SK-N-SH treated with all-trans-retinoic acid at 6 μM for 48 hours (cell line): ENCODE measurements around the gene PDSS2.

Source experiments
- ATAC-seq: fragments of 200-7000 bp; cut with Tn5 transposase; 3 replicates; pipeline ENCODE4 v1.9.1; 2020; ENCODE audit warnings: mild to moderate bottlenecking, moderate library complexity
- BACH2 ChIP-seq: fragments of 250-450 bp; sonication (Bioruptor Pico); IDR thresholded peaks from 2 replicates; pipeline ENCODE4 v1.9.0; 2021; ENCODE audit warnings: mild to moderate bottlenecking, borderline replicate concordance
- CREB5 ChIP-seq: fragments of 250-450 bp; sonication (Bioruptor Pico); IDR thresholded peaks from 2 replicates; pipeline ENCODE4 v1.5.1; 2020; ENCODE audit warnings: low read depth, mild to moderate bottlenecking, moderate library complexity
- CSDC2 ChIP-seq: fragments of 250-450 bp; sonication (Bioruptor Pico); IDR thresholded peaks from 2 replicates; pipeline ENCODE4 v1.5.0; 2020; ENCODE audit warnings: mild to moderate bottlenecking, moderate library complexity
- CSRNP3 ChIP-seq: fragments of 250-450 bp; sonication (Bioruptor Pico); IDR thresholded peaks from 2 replicates; pipeline ENCODE4 v1.5.1; 2021; ENCODE audit warnings: mild to moderate bottlenecking, moderate library complexity
- ESRRG ChIP-seq: fragments of 250-450 bp; sonication (Bioruptor Pico); IDR thresholded peaks from 2 replicates; pipeline ENCODE4 v1.6.1; 2021; ENCODE audit warnings: mild to moderate bottlenecking
- OSR1 ChIP-seq: fragments of 250-450 bp; sonication (Bioruptor Pico); IDR thresholded peaks from 2 replicates; pipeline ENCODE4 v1.8.0; 2022; ENCODE audit warnings: moderate library complexity, mild to moderate bottlenecking, inconsistent platforms
- PPARA ChIP-seq: fragments of 250-450 bp; sonication (Bioruptor Pico); IDR thresholded peaks from 2 replicates; pipeline ENCODE4 v1.5.0; 2020; ENCODE audit warnings: mild to moderate bottlenecking, borderline replicate concordance
- RARB ChIP-seq: fragments of 250-450 bp; sonication (Bioruptor Pico); IDR thresholded peaks from 2 replicates; pipeline ENCODE4 v1.8.0; 2021; ENCODE audit warnings: mild to moderate bottlenecking, moderate library complexity
- SNAI2 ChIP-seq: fragments of 250-450 bp; sonication (Bioruptor Pico); IDR thresholded peaks from 2 replicates; pipeline ENCODE4 v1.5.0; 2020; ENCODE audit warnings: mild to moderate bottlenecking, moderate library complexity
- TCF4 ChIP-seq: fragments of 250-450 bp; sonication (Bioruptor Pico); IDR thresholded peaks from 2 replicates; pipeline ENCODE4 v1.8.0; 2021; ENCODE audit warnings: mild to moderate bottlenecking, moderate library complexity, borderline replicate concordance
- TSHZ2 ChIP-seq: fragments of 250-450 bp; sonication (Bioruptor Pico); IDR thresholded peaks from 2 replicates; pipeline ENCODE4 v1.5.0; 2020; ENCODE audit warnings: mild to moderate bottlenecking, moderate library complexity
- ZC3H10 ChIP-seq: fragments of 250-450 bp; sonication (Bioruptor Pico); IDR thresholded peaks from 2 replicates; pipeline ENCODE4 v1.5.1; 2021; ENCODE audit warnings: mild to moderate bottlenecking, moderate library complexity
- ZFP3 ChIP-seq: fragments of 250-450 bp; sonication (Bioruptor Pico); IDR thresholded peaks from 2 replicates; pipeline ENCODE4 v1.5.0; 2020; ENCODE audit warnings: mild to moderate bottlenecking, moderate library complexity
- ZNF565 ChIP-seq: fragments of 450-650 bp; formaldehyde crosslinking; conservative IDR thresholded peaks from 2 replicates; pipeline ENCODE4 v1.5.0; 2020; ENCODE audit warnings: low read depth, mild to moderate bottlenecking, moderate library complexity
- ZNF70 ChIP-seq: fragments of 450-650 bp; formaldehyde crosslinking; IDR thresholded peaks from 2 replicates; pipeline ENCODE4 v1.5.0; 2020; ENCODE audit warnings: mild to moderate bottlenecking, moderate library complexity
- ZNF8 ChIP-seq: fragments of 450-650 bp; formaldehyde crosslinking; IDR thresholded peaks from 2 replicates; pipeline ENCODE4 v1.5.0; 2020; ENCODE audit warnings: mild to moderate bottlenecking, moderate library complexity
- TF ChIP-seq, protein P1 (sequence below): fragments of 250-450 bp; sonication (Bioruptor Pico); IDR thresholded peaks from 2 replicates; pipeline ENCODE4 v1.8.0; 2020; ENCODE audit warnings: mild to moderate bottlenecking, moderate library complexity, borderline replicate concordance

The PDSS2 gene

GRCh38 chr6:107115695-107116327, 343.6 kb downstream of the PDSS2 start:
- ATAC-seq: peak; percentile 76
- no peak for TF ChIP-seq ZNF70 (CRISPR knock-in tag)
- TF ChIP-seq TSHZ2: 0 out of 2 replicates have a peak, but pooled peaks have one; percentile 17

- no peak for ATAC-seq
- TF ChIP-seq ZNF565 (CRISPR knock-in tag) (no peak), RARB (CRISPR knock-in tag) (no peak), CSDC2 (CRISPR knock-in tag) (no peak), OSR1 (CRISPR knock-in tag) (no peak), ZNF8 (no peak), BACH2 (CRISPR knock-in tag) (no peak), ESRRG (CRISPR knock-in tag) (no peak), CREB5 (CRISPR knock-in tag) (no peak), ZNF70 (CRISPR knock-in tag) (no peak), SNAI2 (no peak), TCF4 (no peak), PPARA (CRISPR knock-in tag) (no peak)
- TF ChIP-seq, protein P1, sequence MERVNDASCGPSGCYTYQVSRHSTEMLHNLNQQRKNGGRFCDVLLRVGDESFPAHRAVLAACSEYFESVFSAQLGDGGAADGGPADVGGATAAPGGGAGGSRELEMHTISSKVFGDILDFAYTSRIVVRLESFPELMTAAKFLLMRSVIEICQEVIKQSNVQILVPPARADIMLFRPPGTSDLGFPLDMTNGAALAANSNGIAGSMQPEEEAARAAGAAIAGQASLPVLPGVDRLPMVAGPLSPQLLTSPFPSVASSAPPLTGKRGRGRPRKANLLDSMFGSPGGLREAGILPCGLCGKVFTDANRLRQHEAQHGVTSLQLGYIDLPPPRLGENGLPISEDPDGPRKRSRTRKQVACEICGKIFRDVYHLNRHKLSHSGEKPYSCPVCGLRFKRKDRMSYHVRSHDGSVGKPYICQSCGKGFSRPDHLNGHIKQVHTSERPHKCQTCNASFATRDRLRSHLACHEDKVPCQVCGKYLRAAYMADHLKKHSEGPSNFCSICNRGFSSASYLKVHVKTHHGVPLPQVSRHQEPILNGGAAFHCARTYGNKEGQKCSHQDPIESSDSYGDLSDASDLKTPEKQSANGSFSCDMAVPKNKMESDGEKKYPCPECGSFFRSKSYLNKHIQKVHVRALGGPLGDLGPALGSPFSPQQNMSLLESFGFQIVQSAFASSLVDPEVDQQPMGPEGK (CRISPR knock-in tag): no peak
Observed at GRCh38 chr6:107114926-107115694, 344.3 kb downstream of the PDSS2 start, which contains the start of gene BEND3. BEND3 (minus strand) TSS chr6:107115515; CDS start chr6:107099285, 16,230 bp downstream.

DNA sequence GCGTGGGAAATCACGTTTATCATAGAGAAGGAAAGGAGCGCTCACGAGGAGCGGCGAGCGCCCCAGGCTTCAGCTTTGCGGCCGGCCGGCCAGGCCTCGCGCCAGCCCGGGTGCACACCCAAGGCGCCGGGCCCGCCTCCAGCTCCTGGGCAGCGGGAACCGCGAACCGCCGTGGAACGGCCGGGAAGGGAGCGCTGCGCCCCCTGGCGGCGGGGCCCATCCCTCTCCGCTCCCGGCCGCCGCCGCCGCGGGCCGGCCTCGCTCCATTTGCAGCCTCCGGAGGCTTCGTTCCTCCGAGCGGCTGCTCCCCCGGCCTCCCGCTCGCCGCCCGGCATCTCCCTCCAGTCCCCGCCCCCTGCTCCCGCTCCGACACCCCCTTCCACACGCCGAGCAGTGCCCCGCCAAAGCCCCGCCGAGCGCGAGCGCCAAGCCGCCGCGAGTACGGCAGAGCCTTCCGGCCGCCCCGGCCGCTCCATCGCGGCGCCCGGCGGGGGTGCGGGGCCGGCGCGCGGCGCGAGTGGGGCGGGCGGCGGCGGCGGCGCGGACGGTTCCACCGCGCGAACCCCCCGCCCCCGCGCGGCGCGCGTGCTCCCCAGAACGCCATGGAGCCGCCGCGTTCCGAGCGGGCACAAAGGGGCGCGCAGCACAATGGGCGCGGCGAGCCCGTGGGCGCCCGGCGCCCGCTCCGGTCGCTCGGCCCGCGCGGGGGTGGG, 345.0 kb downstream of the PDSS2 start:
- TF ChIP-seq ZC3H10 (no peak), CSRNP3 (CRISPR knock-in tag) (no peak), ZFP3 (CRISPR knock-in tag) (peak; percentile 70; the same call in 1 of the 2 replicates), ESRRG (CRISPR knock-in tag) (no peak), ZNF70 (CRISPR knock-in tag) (peak; percentile 31; the same call in 1 of the 2 replicates), TSHZ2 (peak; percentile 78; the same call in 1 of the 2 replicates)
- TF ChIP-seq, protein P1 (CRISPR knock-in tag): no peak
- TF ChIP-seq, all 23 proteins: peak for 3
- peak; percentile 91 for ATAC-seq
